SK-N-SH (cell line): ENCODE data around the gene MYO9A. TPM values are rescaled to one million over a fixed set of nuclear protein-coding genes. Genes with fewer than 3 reads are reported as not detected.

Source experiments
- CTCF ChIA-PET: fragments of 300-600, 350-600 bp; formaldehyde crosslinking; extraction: SDS; loops from one replicate; lab custom pipeline; 2021; lab: Yijun Ruan, JAX
- POLR2A ChIA-PET: fragments of 350-600 bp; sonication (Branson Sonifier 250); formaldehyde crosslinking; extraction: SDS; loops from one replicate; lab custom pipeline; 2020; ENCODE audit warnings: antibody characterized with exemption, inconsistent platforms; lab: Yijun Ruan, JAX
- DNase-seq: peaks from one replicate; pipeline ENCODE4 v3.0.0; 2012
- H2AFZ ChIP-seq: fragments of 200-600 bp; sonication (generic); 2 replicates; pipeline ENCODE4 v1.8.1; 2016; ENCODE audit warnings: antibody characterized with exemption, mild to moderate bottlenecking, low read depth
- H3F3A ChIP-seq: fragments of 200-600 bp; sonication (generic); replicated peaks from 2 replicates; pipeline ENCODE3; 2016; ENCODE audit warnings: antibody characterized with exemption, mild to moderate bottlenecking; ENCODE audit not compliant: insufficient read depth
- H3K27ac ChIP-seq, 2 experiments: fragments of 200-500 bp in 1 of 2; fragments of 200-600 bp in 1 of 2; sonication (Bioruptor generic) in 1 of 2; sonication (generic), shearing (Covaris generic) in 1 of 2; 2 replicates each; pipeline versions ENCODE4 v1.5.1 to v1.6.1; 2014 to 2016; ENCODE audit warnings: low read depth in 2 of 2, inconsistent platforms in 1 of 2, low read length in 1 of 2, mild to moderate bottlenecking in 1 of 2, mixed read lengths in 1 of 2
- H3K27me3 ChIP-seq: fragments of 200-600 bp; sonication (generic), shearing (Covaris generic); 2 replicates; pipeline ENCODE4 v1.6.1; 2016; ENCODE audit warnings: mixed run types; ENCODE audit not compliant: insufficient read depth
- H3K36me3 ChIP-seq, 2 experiments: fragments of 200-500 bp in 1 of 2; fragments of 200-600 bp in 1 of 2; sonication (Bioruptor generic) in 1 of 2; sonication (generic) in 1 of 2; replicated peaks in 1 of 2; 2 replicates each; pipeline versions ENCODE3 to v1.5.1; 2014 to 2016; ENCODE audit warnings: low read length in 1 of 2, mild to moderate bottlenecking in 1 of 2; ENCODE audit not compliant: insufficient read depth in 2 of 2, control insufficient read depth in 1 of 2
- H3K4me1 ChIP-seq, 2 experiments: fragments of 200-500 bp in 1 of 2; fragments of 200-600 bp in 1 of 2; sonication (Bioruptor generic) in 1 of 2; sonication (generic), shearing (Covaris generic) in 1 of 2; 2 replicates each; pipeline versions ENCODE4 v1.5.1 to v1.6.1; 2014 to 2016; ENCODE audit warnings: low read depth in 1 of 2, low read length in 1 of 2, mixed run types in 1 of 2; ENCODE audit not compliant: insufficient read depth in 2 of 2, control insufficient read depth in 1 of 2
- H3K4me2 ChIP-seq: fragments of 200-600 bp; sonication (generic), shearing (Covaris generic); 2 replicates; pipeline ENCODE4 v1.6.1; 2017; ENCODE audit warnings: mixed run types
- H3K4me3 ChIP-seq, 2 experiments: fragments of 200-500 bp in 1 of 2; fragments of 200-600 bp in 1 of 2; sonication (Bioruptor generic) in 1 of 2; sonication (generic), shearing (Covaris generic) in 1 of 2; 2 replicates each; pipeline versions ENCODE4 v1.5.1 to v1.8.1; 2014 to 2016; ENCODE audit warnings: low read depth in 2 of 2, inconsistent platforms in 1 of 2, low read length in 1 of 2, mild to moderate bottlenecking in 1 of 2, mixed read lengths in 1 of 2, moderate library complexity in 1 of 2
- H3K79me2 ChIP-seq: fragments of 200-600 bp; sonication (generic); 2 replicates; pipeline ENCODE4 v1.8.1; 2017; ENCODE audit warnings: mild to moderate bottlenecking; ENCODE audit not compliant: insufficient read depth
- H3K9ac ChIP-seq: fragments of 200-600 bp; sonication (generic); 2 replicates; pipeline ENCODE4 v1.6.1; 2017; ENCODE audit warnings: mixed run types
- H3K9me2 ChIP-seq: fragments of 200-600 bp; sonication (generic); 2 replicates; pipeline ENCODE4 v1.6.1; 2017; ENCODE audit warnings: mixed run types
- H3K9me3 ChIP-seq: fragments of 200-600 bp; sonication (generic); 2 replicates; pipeline ENCODE4 v1.6.1; 2017; ENCODE audit warnings: mixed run types, mild to moderate bottlenecking, moderate library complexity
- H4K20me1 ChIP-seq: fragments of 200-600 bp; sonication (generic); 2 replicates; pipeline ENCODE4 v1.6.1; 2017; ENCODE audit warnings: mild to moderate bottlenecking, mixed run types; ENCODE audit not compliant: insufficient read depth
- EZH2phosphoT487 ChIP-seq: fragments of 200-600 bp; sonication (generic); IDR thresholded peaks from 2 replicates; pipeline ENCODE4 v1.6.1; 2017; ENCODE audit warnings: low read depth, mixed run types, mild to moderate bottlenecking, antibody characterized with exemption, moderate library complexity, borderline replicate concordance
- FOSL2 ChIP-seq: IDR thresholded peaks from 2 replicates; pipeline ENCODE4 v1.4.0; 2012; ENCODE audit warnings: low read depth, mild to moderate bottlenecking, moderate library complexity, borderline replicate concordance
- GABPA ChIP-seq: IDR thresholded peaks from 2 replicates; pipeline ENCODE4 v1.4.0; 2012; ENCODE audit warnings: low read depth, mild to moderate bottlenecking
- MEF2A ChIP-seq: IDR thresholded peaks from 2 replicates; pipeline ENCODE4 v1.4.0; 2012; ENCODE audit warnings: low read depth, borderline replicate concordance
- NFIC ChIP-seq: IDR thresholded peaks from 2 replicates; pipeline ENCODE4 v1.4.0; 2012; ENCODE audit warnings: borderline replicate concordance
- NRF1 ChIP-seq: IDR thresholded peaks from 2 replicates; pipeline ENCODE4 v1.6.1; 2012; ENCODE audit warnings: low read depth, mild to moderate bottlenecking, low read length
- POLR2AphosphoS5 ChIP-seq: IDR thresholded peaks from 2 replicates; pipeline ENCODE4 v1.6.1; 2012; ENCODE audit warnings: low read depth, low read length
- SIN3A ChIP-seq: IDR thresholded peaks from 2 replicates; pipeline ENCODE4 v1.6.1; 2012; ENCODE audit warnings: low read depth, mild to moderate bottlenecking, low read length, moderate library complexity, borderline replicate concordance
- TAF1 ChIP-seq: IDR thresholded peaks from 2 replicates; pipeline ENCODE4 v1.6.1; 2012; ENCODE audit warnings: low read depth, mild to moderate bottlenecking, low read length, moderate library complexity, borderline replicate concordance
- TEAD4 ChIP-seq: IDR thresholded peaks from 2 replicates; pipeline ENCODE4 v1.4.0; 2012; ENCODE audit warnings: mild to moderate bottlenecking, borderline replicate concordance; ENCODE audit not compliant: insufficient read depth
- WGBS: methylation state at CpG from one replicate; pipeline ENCODE4 v1.1.6; 2017; ENCODE audit warnings: low lambda C conversion rate; 5-methylcytosine and 5-hydroxymethylcytosine counted together
- polyA plus RNA-seq, 3 experiments: library from polyadenylated mRNA; depleted of rRNA; stranded (reverse); fragments of >200 nt; gene quantifications; 2 replicates each; pipeline ENCODE4 v1.2.3, GENCODE V29; 2012
- TF ChIP-seq, protein P1 (sequence below): fragments of 150-350 bp; IDR thresholded peaks from 2 replicates; pipeline ENCODE4 v1.6.1; 2016; ENCODE audit warnings: mild to moderate bottlenecking, low read depth, low read length
- TF ChIP-seq, protein P2 (sequence below): IDR thresholded peaks from 2 replicates; pipeline ENCODE4; 2012
- TF ChIP-seq, protein P3 (sequence below): IDR thresholded peaks from 2 replicates; pipeline ENCODE4 v1.4.0; 2012; ENCODE audit warnings: low read depth, borderline replicate concordance

Gene MYO9A
- polyA plus RNA-seq, 1 of the 3 experiments (the other 2 are of a cell fraction) = 4.1 TPM

DNA sequence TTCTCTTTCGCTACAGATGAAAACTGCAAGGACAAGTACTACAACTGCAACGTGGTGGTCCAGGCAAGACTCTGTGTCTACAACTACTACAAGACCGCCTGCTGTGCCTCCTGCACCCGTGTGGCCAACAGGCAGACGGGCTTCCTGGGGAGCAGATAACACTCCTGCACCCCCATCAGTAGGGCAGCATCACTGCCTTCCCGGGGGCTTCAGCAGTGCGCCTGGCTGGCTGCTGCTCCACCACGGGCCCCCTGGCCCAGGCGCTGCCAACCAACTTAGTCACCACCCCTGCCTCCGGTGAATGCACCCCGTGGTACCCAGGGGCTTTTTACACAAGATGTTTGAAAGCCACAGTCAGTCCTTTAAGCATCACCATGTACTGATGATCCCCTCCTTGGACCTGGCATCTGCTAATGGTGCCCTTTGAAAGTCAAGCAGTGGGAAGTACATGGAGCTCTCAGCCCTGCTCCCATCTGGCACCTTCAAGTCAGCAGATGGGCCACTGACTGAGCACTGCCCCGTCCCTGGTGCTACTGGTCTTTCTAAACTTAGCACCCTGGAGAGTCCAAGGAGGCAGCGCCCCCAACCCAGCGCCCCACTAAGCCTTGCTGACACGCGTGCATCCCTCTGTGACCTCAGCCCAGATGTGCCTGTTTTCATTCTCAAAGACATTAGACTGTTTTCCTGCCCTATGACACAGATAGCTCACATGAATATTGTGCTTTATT lies 340.6 kb downstream of the MYO9A start (continued):
- TF ChIP-seq NRF1 (no peak), FOSL2 (no peak), TAF1 (no peak)

DNA sequence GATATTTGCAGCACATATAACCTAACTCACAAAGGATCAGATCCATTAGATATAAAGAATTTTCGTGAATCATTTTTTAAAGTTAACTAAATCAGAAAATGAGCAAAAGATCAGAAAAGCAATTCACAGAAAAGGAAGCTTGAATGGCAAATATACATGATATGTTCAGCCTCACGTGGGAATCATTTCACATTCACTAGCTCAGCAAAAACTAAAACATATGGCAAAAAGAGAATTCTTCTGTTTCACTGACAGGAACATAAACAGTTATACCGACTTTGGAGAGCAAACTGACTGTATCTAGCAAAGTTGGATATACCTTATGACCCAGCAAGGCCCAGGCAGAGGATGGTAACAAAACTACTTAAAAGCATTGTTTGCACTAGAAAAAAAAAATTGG lies 341.6 kb downstream of the MYO9A start:
- POLR2A ChIA-PET = no interaction called here
- 85% methylated on average over 3 of the region's 3 CpGs for WGBS
- Histone ChIP-seq H4K20me1 (no peaks in the 10 kb centered on the region), H3K4me2 (no peak overlapping the region), H2AFZ (no peak overlapping the region), H3F3A (peaks cover 12% of the 10 kb centered on the region), H3K4me1 (peaks cover 0 to 5% of the 10 kb centered on the region in 2 experiments; a peak in 1 of 4 replicates), H3K79me2 (no peaks in the 10 kb centered on the region), H3K9me3 (no peaks in the 10 kb centered on the region), H3K27me3 (no peaks in the 10 kb centered on the region), H3K27ac (no peak overlapping the region), H3K36me3 (peaks cover 0 to 12% of the 10 kb centered on the region in 2 experiments), H3K9ac (no peak overlapping the region), H3K4me3 (no peak overlapping the region), H3K9me2 (no peaks in the 10 kb centered on the region)
- no peak for DNase-seq
- TF ChIP-seq GABPA (no peak), POLR2AphosphoS5 (no peak), EZH2phosphoT487 (no peak), SIN3A (no peak), MEF2A (no peak), TEAD4 (no peak), NFIC (no peak), NRF1 (no peak)
- TF ChIP-seq, protein P1, sequence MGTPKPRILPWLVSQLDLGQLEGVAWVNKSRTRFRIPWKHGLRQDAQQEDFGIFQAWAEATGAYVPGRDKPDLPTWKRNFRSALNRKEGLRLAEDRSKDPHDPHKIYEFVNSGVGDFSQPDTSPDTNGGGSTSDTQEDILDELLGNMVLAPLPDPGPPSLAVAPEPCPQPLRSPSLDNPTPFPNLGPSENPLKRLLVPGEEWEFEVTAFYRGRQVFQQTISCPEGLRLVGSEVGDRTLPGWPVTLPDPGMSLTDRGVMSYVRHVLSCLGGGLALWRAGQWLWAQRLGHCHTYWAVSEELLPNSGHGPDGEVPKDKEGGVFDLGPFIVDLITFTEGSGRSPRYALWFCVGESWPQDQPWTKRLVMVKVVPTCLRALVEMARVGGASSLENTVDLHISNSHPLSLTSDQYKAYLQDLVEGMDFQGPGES = no peak
- TF ChIP-seq, protein P2, sequence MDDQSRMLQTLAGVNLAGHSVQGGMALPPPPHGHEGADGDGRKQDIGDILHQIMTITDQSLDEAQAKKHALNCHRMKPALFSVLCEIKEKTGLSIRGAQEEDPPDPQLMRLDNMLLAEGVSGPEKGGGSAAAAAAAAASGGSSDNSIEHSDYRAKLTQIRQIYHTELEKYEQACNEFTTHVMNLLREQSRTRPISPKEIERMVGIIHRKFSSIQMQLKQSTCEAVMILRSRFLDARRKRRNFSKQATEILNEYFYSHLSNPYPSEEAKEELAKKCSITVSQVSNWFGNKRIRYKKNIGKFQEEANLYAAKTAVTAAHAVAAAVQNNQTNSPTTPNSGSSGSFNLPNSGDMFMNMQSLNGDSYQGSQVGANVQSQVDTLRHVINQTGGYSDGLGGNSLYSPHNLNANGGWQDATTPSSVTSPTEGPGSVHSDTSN = no peak
- TF ChIP-seq, protein P3, sequence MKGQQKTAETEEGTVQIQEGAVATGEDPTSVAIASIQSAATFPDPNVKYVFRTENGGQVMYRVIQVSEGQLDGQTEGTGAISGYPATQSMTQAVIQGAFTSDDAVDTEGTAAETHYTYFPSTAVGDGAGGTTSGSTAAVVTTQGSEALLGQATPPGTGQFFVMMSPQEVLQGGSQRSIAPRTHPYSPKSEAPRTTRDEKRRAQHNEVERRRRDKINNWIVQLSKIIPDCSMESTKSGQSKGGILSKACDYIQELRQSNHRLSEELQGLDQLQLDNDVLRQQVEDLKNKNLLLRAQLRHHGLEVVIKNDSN = no peak
- CTCF ChIA-PET = interaction anchor here (1.0 to 7.7 kb wide), 3 partner anchors 19 to 380 kb away, joined by 3 to 58 read pairs (median 9); no protein-coding TSS in a partner anchor
